ENCODE data around the gene PTCH2. TPM values are rescaled to one million over a fixed set of nuclear protein-coding genes. Genes with fewer than 3 reads are reported as not detected.

PTCH2 gene
- total RNA-seq, 1 experiment from 2014 or later: 0.74 TPM

- in situ Hi-C loops (cut with HindIII; ENCODE audit: low pct_unique_long_range_greater_than_20kb, low sequenced_read_pairs) (no loop called here), intact Hi-C loops (cut with micrococcal nuclease; ENCODE audit: unreplicated experiment) (no loop called here)
- no peak for DNase-seq (ENCODE audit: low read depth, low spot score)
- H3K4me3 ChIP-seq (ENCODE audit: low read depth in 2 of 2, low read length in 2 of 2): no peak overlapping the region
- H3K27ac ChIP-seq (ENCODE audit: low read length): no peak overlapping the region
- BruUV-seq (replicated peaks): no TSS peak
- H3K27me3 ChIP-seq (ENCODE audit: control insufficient read depth, insufficient read depth, low read length): no peaks in the 10 kb centered on the region
- no peaks in the 10 kb centered on the region for H3K4me1 ChIP-seq (ENCODE audit: control insufficient read depth, insufficient read depth, low read length)
- no peaks in the 10 kb centered on the region for H3K9me3 ChIP-seq (ENCODE audit: control insufficient read depth, insufficient read depth, low read depth, low read length)
- POLR2A ChIA-PET: interaction anchor here (0.6 kb wide), 1 partner anchor 84 kb away, joined by 5 read pairs; no protein-coding TSS in a partner anchor
- no peak for ATAC-seq
- TF ChIP-seq CTCF (IDR thresholded peaks at IDR 0.05): no peak
- TF ChIP-seq SIN3A (IDR thresholded peaks at IDR 0.05; ENCODE audit: borderline replicate concordance, insufficient read depth, low read depth, low read length): no peak
- TF ChIP-seq TCF7L2 (IDR thresholded peaks at IDR 0.05; ENCODE audit: low read depth, low read length): no peak
- TF ChIP-seq, protein P1, sequence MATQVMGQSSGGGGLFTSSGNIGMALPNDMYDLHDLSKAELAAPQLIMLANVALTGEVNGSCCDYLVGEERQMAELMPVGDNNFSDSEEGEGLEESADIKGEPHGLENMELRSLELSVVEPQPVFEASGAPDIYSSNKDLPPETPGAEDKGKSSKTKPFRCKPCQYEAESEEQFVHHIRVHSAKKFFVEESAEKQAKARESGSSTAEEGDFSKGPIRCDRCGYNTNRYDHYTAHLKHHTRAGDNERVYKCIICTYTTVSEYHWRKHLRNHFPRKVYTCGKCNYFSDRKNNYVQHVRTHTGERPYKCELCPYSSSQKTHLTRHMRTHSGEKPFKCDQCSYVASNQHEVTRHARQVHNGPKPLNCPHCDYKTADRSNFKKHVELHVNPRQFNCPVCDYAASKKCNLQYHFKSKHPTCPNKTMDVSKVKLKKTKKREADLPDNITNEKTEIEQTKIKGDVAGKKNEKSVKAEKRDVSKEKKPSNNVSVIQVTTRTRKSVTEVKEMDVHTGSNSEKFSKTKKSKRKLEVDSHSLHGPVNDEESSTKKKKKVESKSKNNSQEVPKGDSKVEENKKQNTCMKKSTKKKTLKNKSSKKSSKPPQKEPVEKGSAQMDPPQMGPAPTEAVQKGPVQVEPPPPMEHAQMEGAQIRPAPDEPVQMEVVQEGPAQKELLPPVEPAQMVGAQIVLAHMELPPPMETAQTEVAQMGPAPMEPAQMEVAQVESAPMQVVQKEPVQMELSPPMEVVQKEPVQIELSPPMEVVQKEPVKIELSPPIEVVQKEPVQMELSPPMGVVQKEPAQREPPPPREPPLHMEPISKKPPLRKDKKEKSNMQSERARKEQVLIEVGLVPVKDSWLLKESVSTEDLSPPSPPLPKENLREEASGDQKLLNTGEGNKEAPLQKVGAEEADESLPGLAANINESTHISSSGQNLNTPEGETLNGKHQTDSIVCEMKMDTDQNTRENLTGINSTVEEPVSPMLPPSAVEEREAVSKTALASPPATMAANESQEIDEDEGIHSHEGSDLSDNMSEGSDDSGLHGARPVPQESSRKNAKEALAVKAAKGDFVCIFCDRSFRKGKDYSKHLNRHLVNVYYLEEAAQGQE (IDR thresholded peaks at IDR 0.05; ENCODE audit: insufficient read depth in 1 of 2, low read depth in 2 of 2, low read length in 1 of 2): no peak
- CTCF ChIA-PET: no interaction called here
- H3K36me3 ChIP-seq (ENCODE audit: control insufficient read depth, insufficient read depth, low read length): no peaks in the 10 kb centered on the region
Measured at GRCh38 chr1:44855742-44856141, 12.7 kb upstream of the PTCH2 start.

- no TSS peak for BruUV-seq (replicated peaks)
- Histone ChIP-seq H3K27ac (ENCODE audit: low read length) (no peak overlapping the region), H3K27me3 (ENCODE audit: control insufficient read depth, insufficient read depth, low read length) (no peaks in the 10 kb centered on the region), H3K9me3 (ENCODE audit: control insufficient read depth, insufficient read depth, low read depth, low read length) (no peaks in the 10 kb centered on the region), H3K4me1 (ENCODE audit: control insufficient read depth, insufficient read depth, low read length) (no peaks in the 10 kb centered on the region), H3K36me3 (ENCODE audit: control insufficient read depth, insufficient read depth, low read length) (no peaks in the 10 kb centered on the region), H3K4me3 (ENCODE audit: low read depth in 2 of 2, low read length in 2 of 2) (no peak overlapping the region)
- DNase-seq (ENCODE audit: low read depth, low spot score) (no peak), ATAC-seq (no peak)
- intact Hi-C loops (cut with micrococcal nuclease; ENCODE audit: unreplicated experiment) (no loop called here), in situ Hi-C loops (cut with HindIII; ENCODE audit: low pct_unique_long_range_greater_than_20kb, low sequenced_read_pairs) (no loop called here)
- ChIA-PET CTCF (no interaction called here), POLR2A (interaction anchor here (0.7 kb wide), 1 partner anchor 77 kb away, joined by 9 read pairs; no protein-coding TSS in a partner anchor)
- TF ChIP-seq TCF7L2 (IDR thresholded peaks at IDR 0.05; ENCODE audit: low read depth, low read length) (no peak), CTCF (IDR thresholded peaks at IDR 0.05) (no peak), POLR2AphosphoS5 (IDR thresholded peaks at IDR 0.05; ENCODE audit: low read depth, low read length) (no peak), SIN3A (IDR thresholded peaks at IDR 0.05; ENCODE audit: borderline replicate concordance, insufficient read depth, low read depth, low read length) (no peak)
- TF ChIP-seq, protein P1 (IDR thresholded peaks at IDR 0.05; ENCODE audit: insufficient read depth in 1 of 2, low read depth in 2 of 2, low read length in 1 of 2): no peak
Measured at GRCh38 chr1:44854970-44855369, 11.9 kb upstream of the PTCH2 start.

Data from Panc1 (cell line).